ENCODE results near the gene TACC2. TPM values are rescaled to one million over a fixed set of nuclear protein-coding genes. Genes with fewer than 3 reads are reported as not detected.

Gene TACC2
- total RNA-seq, 1 donor from 2014 or later = 92.5 TPM

- DNase-seq (ENCODE audit: low spot score) = no peak
Measured at GRCh38 chr10:122165484-122166276, 176.7 kb downstream of the TACC2 start.

- no peak for DNase-seq (ENCODE audit: low spot score)
Measured at GRCh38 chr10:122168101-122168500, 179.1 kb downstream of the TACC2 start.

- no peak for DNase-seq (ENCODE audit: low spot score)
Measured at GRCh38 chr10:122168598-122169394, 179.8 kb downstream of the TACC2 start.

GRCh38 chr10:122170802-122171201 is 181.8 kb downstream of the TACC2 start:
- no peak for DNase-seq (ENCODE audit: low spot score)

GRCh38 chr10:122171302-122172075 is 182.5 kb downstream of the TACC2 start:
- no peak for DNase-seq (ENCODE audit: low spot score)

GRCh38 chr10:122172361-122173008 is 183.5 kb downstream of the TACC2 start:
- DNase-seq (ENCODE audit: low spot score) = no peak

- no peak for DNase-seq (ENCODE audit: low spot score)
Measured at GRCh38 chr10:122173337-122173736, 184.4 kb downstream of the TACC2 start.

- DNase-seq (ENCODE audit: low spot score) = no peak
Measured at GRCh38 chr10:122173766-122174435, 184.9 kb downstream of the TACC2 start.

- no peak for DNase-seq (ENCODE audit: low spot score)
Measured at GRCh38 chr10:122176232-122177213, 187.6 kb downstream of the TACC2 start.

- DNase-seq (ENCODE audit: low spot score) = no peak
Measured at GRCh38 chr10:122178655-122179054, 189.7 kb downstream of the TACC2 start.

- DNase-seq (ENCODE audit: low spot score) = no peak
Measured at GRCh38 chr10:122181041-122181732, 192.2 kb downstream of the TACC2 start.

GRCh38 chr10:122181876-122182275 is 192.9 kb downstream of the TACC2 start:
- DNase-seq (ENCODE audit: low spot score) = no peak

- DNase-seq (ENCODE audit: low spot score) = no peak
Measured at GRCh38 chr10:122182308-122182707, 193.3 kb downstream of the TACC2 start.

GRCh38 chr10:122184254-122184653 is 195.3 kb downstream of the TACC2 start:
- DNase-seq (ENCODE audit: low spot score) = no peak

- no peak for DNase-seq (ENCODE audit: low spot score)
Measured at GRCh38 chr10:122185643-122186042, 196.7 kb downstream of the TACC2 start.

GRCh38 chr10:122186816-122187810 is 198.2 kb downstream of the TACC2 start:
- DNase-seq (ENCODE audit: low spot score) = no peak

GRCh38 chr10:122188706-122189105 is 199.7 kb downstream of the TACC2 start:
- no peak for DNase-seq (ENCODE audit: low spot score)

- no peak for DNase-seq (ENCODE audit: low spot score)
Measured at GRCh38 chr10:122189185-122189584, 200.2 kb downstream of the TACC2 start.
